ENCODE measurements around the gene FCRL2. TPM values are rescaled to one million over a fixed set of nuclear protein-coding genes. Genes with fewer than 3 reads are reported as not detected.

The FCRL2 gene
- total RNA-seq, 1 donor from 2014 or later, result not detected

- TF ChIP-seq, protein P1, sequence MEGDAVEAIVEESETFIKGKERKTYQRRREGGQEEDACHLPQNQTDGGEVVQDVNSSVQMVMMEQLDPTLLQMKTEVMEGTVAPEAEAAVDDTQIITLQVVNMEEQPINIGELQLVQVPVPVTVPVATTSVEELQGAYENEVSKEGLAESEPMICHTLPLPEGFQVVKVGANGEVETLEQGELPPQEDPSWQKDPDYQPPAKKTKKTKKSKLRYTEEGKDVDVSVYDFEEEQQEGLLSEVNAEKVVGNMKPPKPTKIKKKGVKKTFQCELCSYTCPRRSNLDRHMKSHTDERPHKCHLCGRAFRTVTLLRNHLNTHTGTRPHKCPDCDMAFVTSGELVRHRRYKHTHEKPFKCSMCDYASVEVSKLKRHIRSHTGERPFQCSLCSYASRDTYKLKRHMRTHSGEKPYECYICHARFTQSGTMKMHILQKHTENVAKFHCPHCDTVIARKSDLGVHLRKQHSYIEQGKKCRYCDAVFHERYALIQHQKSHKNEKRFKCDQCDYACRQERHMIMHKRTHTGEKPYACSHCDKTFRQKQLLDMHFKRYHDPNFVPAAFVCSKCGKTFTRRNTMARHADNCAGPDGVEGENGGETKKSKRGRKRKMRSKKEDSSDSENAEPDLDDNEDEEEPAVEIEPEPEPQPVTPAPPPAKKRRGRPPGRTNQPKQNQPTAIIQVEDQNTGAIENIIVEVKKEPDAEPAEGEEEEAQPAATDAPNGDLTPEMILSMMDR (conservative IDR thresholded peaks at IDR 0.05), result no peak
- Mint-ChIP-seq H3K36me3 (no peaks in the 10 kb centered on the region), H3K4me3 (no peak overlapping the region), H3K9me3 (no peaks in the 10 kb centered on the region), H3K27ac (no peak overlapping the region), H3K4me1 (ENCODE audit: unreplicated experiment) (no peaks in the 10 kb centered on the region), H3K27me3 (no peaks in the 10 kb centered on the region)
- DNase-seq (ENCODE audit: extremely low spot score, unreplicated experiment), result no peak
Measured at GRCh38 chr1:157784801-157785200, 7.9 kb upstream of the FCRL2 start.

DNA sequence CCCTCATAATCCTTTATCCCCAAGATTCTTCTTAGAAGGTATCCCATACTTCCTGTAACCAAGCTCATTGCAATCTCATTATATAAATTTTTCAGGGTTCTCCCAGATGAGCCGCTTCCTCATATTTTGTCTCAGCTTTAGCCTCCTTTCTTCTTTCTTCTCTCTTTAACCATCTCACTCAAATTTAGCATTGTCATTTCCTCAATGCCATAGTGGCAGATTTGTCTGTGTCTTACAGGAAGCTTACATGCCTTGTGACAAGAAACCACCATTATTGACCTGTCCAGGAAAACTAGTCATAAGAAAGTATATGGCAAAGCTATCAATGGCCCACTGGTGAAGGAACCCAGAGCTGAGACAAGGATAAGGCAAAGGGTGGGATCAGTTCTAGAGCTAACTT is 6.0 kb upstream of the FCRL2 start:
- Mint-ChIP-seq H3K4me1 (ENCODE audit: unreplicated experiment) (no peaks in the 10 kb centered on the region), H3K27ac (no peak overlapping the region)

DNA sequence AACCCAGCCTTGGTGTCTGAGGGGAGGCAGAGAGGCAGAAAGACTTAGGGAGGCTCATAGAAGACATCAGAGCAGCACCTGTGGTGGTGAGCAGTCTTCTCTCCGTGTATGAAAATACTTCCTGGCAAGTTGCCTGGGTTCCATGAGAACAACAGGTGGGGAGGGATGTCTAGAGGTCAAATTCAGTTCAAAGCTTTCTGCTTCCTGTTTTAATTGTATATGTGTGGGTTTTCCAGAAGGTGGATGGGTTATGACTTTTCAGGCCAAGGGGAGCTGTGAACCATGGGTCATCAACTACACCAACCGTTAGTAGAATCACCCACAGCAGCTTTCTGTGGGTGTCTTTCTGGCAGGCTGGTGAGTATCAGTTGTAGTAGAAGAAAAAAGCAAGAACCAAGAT is 4.1 kb upstream of the FCRL2 start:
- TF ChIP-seq, protein P1 (conservative IDR thresholded peaks at IDR 0.05), result no peak
- Mint-ChIP-seq H3K36me3 (no peaks in the 10 kb centered on the region), H3K4me3 (no peak overlapping the region), H3K9me3 (no peaks in the 10 kb centered on the region), H3K27ac (no peak overlapping the region), H3K27me3 (no peaks in the 10 kb centered on the region), H3K4me1 (ENCODE audit: unreplicated experiment) (no peaks in the 10 kb centered on the region)
- DNase-seq (ENCODE audit: extremely low spot score, unreplicated experiment), result no peak

More for the DNA sequence above, 6.0 kb upstream of the FCRL2 start:
- DNase-seq (ENCODE audit: extremely low spot score, unreplicated experiment), result no peak
- H3K27me3 Mint-ChIP-seq, result no peaks in the 10 kb centered on the region
- no peak overlapping the region for H3K4me3 Mint-ChIP-seq
- no peaks in the 10 kb centered on the region for H3K36me3 Mint-ChIP-seq
- no peaks in the 10 kb centered on the region for H3K9me3 Mint-ChIP-seq
- TF ChIP-seq, protein P1 (conservative IDR thresholded peaks at IDR 0.05), result no peak

GRCh38 chr1:157775101-157775870 is 1.6 kb downstream of the FCRL2 start:
- Mint-ChIP-seq H3K9me3 (no peaks in the 10 kb centered on the region), H3K4me1 (ENCODE audit: unreplicated experiment) (no peaks in the 10 kb centered on the region), H3K27ac (no peak overlapping the region), H3K4me3 (no peak overlapping the region), H3K36me3 (no peaks in the 10 kb centered on the region), H3K27me3 (peaks cover 6% of the 10 kb centered on the region)
- TF ChIP-seq, protein P1 (conservative IDR thresholded peaks at IDR 0.05), result no peak
- DNase-seq (ENCODE audit: extremely low spot score, unreplicated experiment), result no peak

DNA sequence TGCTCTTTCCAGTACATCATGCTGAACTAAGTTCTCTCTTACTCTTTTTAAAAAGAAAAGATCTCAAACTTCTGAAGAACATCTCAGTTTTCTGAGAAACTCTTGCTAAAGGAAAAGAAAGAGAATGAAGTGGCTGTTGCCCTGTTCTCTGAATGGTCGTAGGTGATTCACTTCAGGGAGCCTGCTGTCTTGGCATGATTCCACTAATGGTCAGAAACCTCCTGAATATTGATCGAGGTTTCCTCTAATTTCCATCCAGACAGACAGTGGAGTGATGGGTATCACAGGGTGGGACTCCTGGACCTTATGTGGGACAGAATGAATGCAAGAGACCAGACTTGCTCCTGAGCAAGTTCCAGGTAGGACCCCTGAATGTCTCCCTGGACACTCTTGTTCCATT is 2.5 kb downstream of the FCRL2 start:
- Mint-ChIP-seq H3K27me3 (peaks cover 6% of the 10 kb centered on the region), H3K27ac (no peak overlapping the region), H3K9me3 (no peaks in the 10 kb centered on the region), H3K4me3 (no peak overlapping the region), H3K4me1 (ENCODE audit: unreplicated experiment) (no peaks in the 10 kb centered on the region), H3K36me3 (no peaks in the 10 kb centered on the region)
- TF ChIP-seq, protein P1 (conservative IDR thresholded peaks at IDR 0.05), result no peak
- no peak for DNase-seq (ENCODE audit: extremely low spot score, unreplicated experiment)

All from type B pancreatic cell (in vitro differentiated cells).